Transverse colon (tissue), 4 donors: Measurements from ENCODE around the gene SDCCAG8. TPM values are rescaled to one million over a fixed set of nuclear protein-coding genes. Genes with fewer than 3 reads are reported as not detected.

ENCODE experiments used
- DNase-seq: peaks from one replicate; pipeline ENCODE4 v3.0.0-alpha.2; 2019
- H3K27ac ChIP-seq, 4 donors: fragments of 200-600 bp; sonication (generic); 2 replicates each; pipeline ENCODE4 v1.5.1; 2016 to 2018; ENCODE audit warnings: inconsistent platforms in 4 of 4
- H3K27me3 ChIP-seq: fragments of 200-600 bp; sonication (generic); 2 replicates; pipeline ENCODE4 v1.5.1; 2017; ENCODE audit warnings: inconsistent platforms
- H3K36me3 ChIP-seq, 4 donors: fragments of 200-600 bp; sonication (generic); 2 replicates each; pipeline ENCODE4 v1.5.1; 2017 to 2019; ENCODE audit warnings: inconsistent platforms in 4 of 4
- H3K4me1 ChIP-seq, 4 donors: fragments of 200-600 bp; sonication (generic); 2 replicates each; pipeline ENCODE4 v1.5.1; 2017 to 2020; ENCODE audit warnings: inconsistent platforms in 4 of 4
- H3K4me3 ChIP-seq, 4 donors: fragments of 200-600 bp; sonication (generic); 1 replicate in 1 of 4; 2 replicates in 3 of 4; pipeline versions ENCODE4 v1.5.1 to v1.6.1; 2017 to 2019; ENCODE audit warnings: inconsistent platforms in 4 of 4
- H3K9me3 ChIP-seq, 2 donors: fragments of 200-600 bp; sonication (generic); 2 replicates each; pipeline ENCODE4 v1.5.1; 2017 to 2019; ENCODE audit warnings: inconsistent platforms in 2 of 2
- CTCF ChIP-seq, 5 experiments: fragments of 200-600 bp in 3 of 5; fragments of 450-650 bp in 2 of 5; sonication (generic) in 3 of 5; IDR thresholded peaks; 1 replicate in 2 of 5; 2 replicates in 3 of 5; pipeline ENCODE4 v1.5.1; 2016 to 2017; ENCODE audit warnings: antibody characterized with exemption in 5 of 5, inconsistent platforms in 3 of 5, mild to moderate bottlenecking in 2 of 5, moderate library complexity in 1 of 5
- EP300 ChIP-seq: sonication (generic); formaldehyde crosslinking; IDR thresholded peaks from one replicate; pipeline ENCODE4 v1.6.1; 2017; ENCODE audit warnings: antibody characterized with exemption, low read depth
- POLR2A ChIP-seq: fragments of 450-650 bp; IDR thresholded peaks from one replicate; pipeline ENCODE4 v1.6.1; 2016; ENCODE audit warnings: antibody characterized with exemption, mild to moderate bottlenecking, moderate library complexity
- POLR2AphosphoS5 ChIP-seq, 3 donors: sonication (generic); formaldehyde crosslinking; IDR thresholded peaks; one replicate each; pipeline ENCODE4 v1.6.1; 2016; ENCODE audit warnings: antibody characterized with exemption in 3 of 3
- WGBS, 2 donors: methylation state at CpG; one replicate each; pipeline ENCODE4 v1.1.5; 2018; ENCODE audit warnings: low coverage in 1 of 2; 5-methylcytosine and 5-hydroxymethylcytosine counted together
- in situ Hi-C, 4 donors: fragments of 200-750 bp; cut with MboI; loops; one replicate each; pipeline versions ENCODE4 v1.15.0 to v1.15.1; 2017; ENCODE audit warnings: low sequenced_read_pairs in 3 of 4, low pct_ligation_motif_present in 1 of 4, low pct_unique_long_range_greater_than_20kb in 1 of 4
- intact Hi-C: fragments of 100-400 bp; cut with DNase I; formaldehyde crosslinking; loops from one replicate; pipeline ENCODE4 v1.15.1; 2023; ENCODE audit warnings: low total_unique reads
- total RNA-seq, 4 donors: library from RNA; depleted of rRNA; stranded (reverse); fragments of >200 nt; gene quantifications; one replicate each; pipeline ENCODE4 v1.1.0, GENCODE V29; 2016

Gene SDCCAG8
- total RNA-seq, 4 donors from 2014 or later, result 28.8 to 101 (median 42.5) TPM

- 84% methylated on average over 9 of the region's 9 CpGs; no CpG with 5 or more reads in 1 of the 2 donors for WGBS, 2 donors
- no peak for DNase-seq
- no peaks in the 10 kb centered on the region for H3K9me3 ChIP-seq
- H3K4me3 ChIP-seq, result no peak overlapping the region
- in situ Hi-C loops, result no loop called here
- TF ChIP-seq POLR2A, result no peak
- no peak for TF ChIP-seq EP300
- TF ChIP-seq CTCF (IDR thresholded peaks at IDR 0.05), result no peak
- TF ChIP-seq POLR2AphosphoS5 (IDR thresholded peaks at IDR 0.05), result no peak
- H3K36me3 ChIP-seq, result peaks cover 0 to 4% (median 0%) of the 10 kb centered on the region in 4 donors
- H3K27me3 ChIP-seq, result no peaks in the 10 kb centered on the region
- H3K4me1 ChIP-seq, result no peaks in the 10 kb centered on the region
- H3K27ac ChIP-seq, result no peak overlapping the region
- intact Hi-C loops, result no loop called here
These were observed 252.5 kb downstream of the SDCCAG8 start for GRCh38 chr1:243508303-243508713.

GRCh38 chr1:243508943-243509342 lies 253.1 kb downstream of the SDCCAG8 start:
- Histone ChIP-seq H3K27me3 (no peaks in the 10 kb centered on the region), H3K4me1 (no peaks in the 10 kb centered on the region), H3K4me3 (no peak overlapping the region), H3K9me3 (no peaks in the 10 kb centered on the region), H3K27ac (no peak overlapping the region), H3K36me3 (peaks cover 0 to 4% (median 0%) of the 10 kb centered on the region in 4 donors)
- TF ChIP-seq POLR2AphosphoS5 (IDR thresholded peaks at IDR 0.05) (no peak), CTCF (IDR thresholded peaks at IDR 0.05) (no peak), EP300 (no peak), POLR2A (no peak)
- DNase-seq, result no peak
- intact Hi-C loops (no loop called here), in situ Hi-C loops (no loop called here)
- 91% methylated on average over 1 of the region's 1 CpG; no CpG with 5 or more reads in 1 of the 2 donors for WGBS, 2 donors

- no peak for DNase-seq
- in situ Hi-C loops (no loop called here), intact Hi-C loops (no loop called here)
- no peaks in the 10 kb centered on the region for H3K36me3 ChIP-seq
- H3K27ac ChIP-seq, result no peak overlapping the region
- H3K27me3 ChIP-seq, result no peaks in the 10 kb centered on the region
- no peak for TF ChIP-seq POLR2A
- TF ChIP-seq POLR2AphosphoS5 (IDR thresholded peaks at IDR 0.05), result no peak
- TF ChIP-seq EP300, result no peak
- no peak for TF ChIP-seq CTCF (IDR thresholded peaks at IDR 0.05)
- no peak overlapping the region for H3K4me3 ChIP-seq
- H3K9me3 ChIP-seq, result no peaks in the 10 kb centered on the region
- H3K4me1 ChIP-seq, result no peaks in the 10 kb centered on the region
- 91 to 100% methylated on average over 1 to 3 of the region's 3 CpGs for WGBS, 2 donors
These were observed 255.1 kb downstream of the SDCCAG8 start for GRCh38 chr1:243510928-243511327.

GRCh38 chr1:243513726-243514491 lies 258.1 kb downstream of the SDCCAG8 start:
- TF ChIP-seq EP300 (no peak), CTCF (IDR thresholded peaks at IDR 0.05) (no peak), POLR2A (no peak), POLR2AphosphoS5 (IDR thresholded peaks at IDR 0.05) (no peak)
- no peaks in the 10 kb centered on the region for H3K4me1 ChIP-seq
- WGBS, 2 donors, result 69% methylated on average over 7 of the region's 7 CpGs

More at GRCh38 chr1:243513726-243514491, 258.1 kb downstream of the SDCCAG8 start:
- intact Hi-C loops, result loop anchor here (1.0 kb wide), 1 partner anchor 26 kb away; no protein-coding TSS in a partner anchor
- H3K9me3 ChIP-seq, result no peaks in the 10 kb centered on the region
- no peaks in the 10 kb centered on the region for H3K36me3 ChIP-seq
- no peak overlapping the region for H3K4me3 ChIP-seq
- in situ Hi-C loops, result no loop called here
- H3K27me3 ChIP-seq, result no peaks in the 10 kb centered on the region
- no peak overlapping the region for H3K27ac ChIP-seq
- DNase-seq, result no peak
